ENCODE measurements around the gene TDRD9.

DNA sequence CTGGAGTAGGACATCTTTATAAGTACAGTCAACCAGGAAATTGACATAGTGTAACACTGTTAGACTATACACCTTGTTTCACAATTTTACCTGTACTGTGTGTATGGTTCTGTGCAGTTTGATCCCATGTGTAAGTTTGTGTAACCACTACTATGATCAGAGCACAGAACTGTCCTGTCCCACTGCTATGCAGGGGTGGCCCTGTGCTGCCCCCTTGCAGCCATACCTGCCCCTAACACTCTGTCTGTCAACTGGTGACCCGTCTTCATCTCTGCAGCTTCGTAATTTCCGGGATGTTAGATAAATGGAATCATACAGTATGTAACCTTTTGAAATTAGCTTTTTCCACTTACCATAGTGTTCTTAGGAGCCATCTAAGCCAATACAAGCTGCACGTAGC lies 72.7 kb downstream of the TDRD9 start:
- TF ChIP-seq, protein P1, sequence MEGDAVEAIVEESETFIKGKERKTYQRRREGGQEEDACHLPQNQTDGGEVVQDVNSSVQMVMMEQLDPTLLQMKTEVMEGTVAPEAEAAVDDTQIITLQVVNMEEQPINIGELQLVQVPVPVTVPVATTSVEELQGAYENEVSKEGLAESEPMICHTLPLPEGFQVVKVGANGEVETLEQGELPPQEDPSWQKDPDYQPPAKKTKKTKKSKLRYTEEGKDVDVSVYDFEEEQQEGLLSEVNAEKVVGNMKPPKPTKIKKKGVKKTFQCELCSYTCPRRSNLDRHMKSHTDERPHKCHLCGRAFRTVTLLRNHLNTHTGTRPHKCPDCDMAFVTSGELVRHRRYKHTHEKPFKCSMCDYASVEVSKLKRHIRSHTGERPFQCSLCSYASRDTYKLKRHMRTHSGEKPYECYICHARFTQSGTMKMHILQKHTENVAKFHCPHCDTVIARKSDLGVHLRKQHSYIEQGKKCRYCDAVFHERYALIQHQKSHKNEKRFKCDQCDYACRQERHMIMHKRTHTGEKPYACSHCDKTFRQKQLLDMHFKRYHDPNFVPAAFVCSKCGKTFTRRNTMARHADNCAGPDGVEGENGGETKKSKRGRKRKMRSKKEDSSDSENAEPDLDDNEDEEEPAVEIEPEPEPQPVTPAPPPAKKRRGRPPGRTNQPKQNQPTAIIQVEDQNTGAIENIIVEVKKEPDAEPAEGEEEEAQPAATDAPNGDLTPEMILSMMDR (IDR thresholded peaks at IDR 0.05; ENCODE audit: poor library complexity), result no peak
- TF ChIP-seq EZH2 (IDR thresholded peaks at IDR 0.05; ENCODE audit: borderline replicate concordance) (no peak), EZH2phosphoT487 (IDR thresholded peaks at IDR 0.05; ENCODE audit: low read depth, severe bottlenecking, unreplicated experiment) (no peak)

Data from hepatocyte (in vitro differentiated cells).